DMS153 treated with DMSO at 0.1 percent for 48 hours (cell line): ENCODE data around the gene HSPA5.
"Not testable (repeated sequence)": the region's sequence is repeated elsewhere in the genome, so short reads cannot be mapped to it uniquely, and the experiment has no call there.

ENCODE experiments used
- DNase-seq: peaks from one replicate; lab custom pipeline; 2025; ENCODE audit not compliant: unreplicated experiment; lab: John Stamatoyannopoulos, UW

HSPA5 gene

DNA sequence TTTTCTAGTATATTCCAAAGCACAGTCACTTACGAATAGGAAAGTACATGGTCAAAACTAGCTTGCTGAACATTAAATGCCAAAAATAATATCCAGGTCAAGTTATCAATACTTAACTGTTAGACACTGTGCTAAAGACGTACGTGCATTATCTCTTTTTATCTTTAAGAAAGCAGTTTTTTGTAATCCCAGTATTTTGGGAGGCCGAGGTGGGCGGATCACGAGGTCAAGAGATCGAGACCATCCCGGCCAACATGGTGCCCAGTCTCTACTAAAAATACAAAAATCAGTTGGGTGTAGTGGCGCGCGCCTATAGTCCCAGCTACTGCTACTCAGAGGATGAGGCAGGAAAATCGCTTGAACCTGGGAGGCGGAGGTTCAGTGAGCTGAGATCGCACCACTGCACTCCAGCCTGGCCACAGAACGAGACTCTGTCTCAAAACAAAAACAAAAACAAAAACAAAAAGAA, 2.7 kb upstream of the HSPA5 start:
- no peak for DNase-seq

DNA sequence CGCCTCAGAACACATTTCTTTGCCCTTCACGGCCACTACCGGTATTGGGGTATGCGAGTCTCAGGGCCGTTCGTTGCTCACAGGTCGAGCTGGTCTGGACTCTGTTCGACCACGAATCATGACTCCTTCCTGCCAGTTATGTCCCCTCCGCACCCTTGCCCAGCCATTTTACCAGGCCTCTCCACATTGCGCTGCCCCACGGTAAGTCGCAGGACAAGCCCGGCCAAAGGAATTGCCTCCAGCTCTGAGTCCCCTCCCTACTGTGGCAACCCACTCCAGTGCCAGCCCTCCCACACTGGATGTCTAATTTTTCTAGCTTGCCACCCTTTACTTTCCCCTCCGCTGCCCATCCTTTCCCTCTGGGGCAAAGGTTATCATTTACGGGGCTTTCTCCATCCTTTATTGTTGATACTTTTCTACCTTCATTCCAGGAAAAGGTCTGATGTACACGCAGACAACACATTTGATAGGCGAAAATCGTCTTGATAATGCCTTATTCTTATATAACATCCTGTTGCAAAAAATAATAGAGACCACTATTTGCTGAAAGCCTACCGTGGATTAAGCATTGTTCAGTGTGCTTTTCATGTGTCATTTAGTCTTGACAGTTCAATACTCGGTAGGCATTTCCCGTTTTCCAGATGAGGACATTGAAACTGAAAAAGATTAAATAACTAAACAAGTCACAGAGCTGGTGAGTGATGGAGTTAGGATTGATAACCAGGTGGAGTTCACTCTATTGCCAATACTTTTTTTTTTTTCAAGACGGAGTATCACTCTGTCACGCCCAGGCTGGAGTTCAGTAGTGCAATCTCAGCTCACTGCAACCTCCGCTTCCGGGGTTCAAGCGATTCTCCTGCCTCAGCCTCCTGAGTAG, 958 bp upstream of the HSPA5 start:
- DNase-seq, result no peak

DNA sequence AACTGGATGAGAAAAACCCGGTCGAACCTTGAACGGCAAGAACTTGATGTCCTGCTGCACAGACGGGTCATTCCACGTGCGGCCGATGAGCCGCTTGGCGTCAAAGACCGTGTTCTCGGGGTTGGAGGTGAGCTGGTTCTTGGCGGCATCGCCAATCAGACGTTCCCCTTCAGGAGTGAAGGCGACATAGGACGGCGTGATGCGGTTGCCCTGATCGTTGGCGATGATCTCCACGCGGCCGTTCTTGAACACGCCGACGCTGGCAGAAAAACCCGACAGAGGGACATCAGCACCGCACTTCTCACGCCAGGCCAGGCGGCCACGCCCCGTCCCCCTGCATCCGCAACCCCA, 519 bp downstream of the HSPA5 start:
- DNase-seq, result no peak

DNA sequence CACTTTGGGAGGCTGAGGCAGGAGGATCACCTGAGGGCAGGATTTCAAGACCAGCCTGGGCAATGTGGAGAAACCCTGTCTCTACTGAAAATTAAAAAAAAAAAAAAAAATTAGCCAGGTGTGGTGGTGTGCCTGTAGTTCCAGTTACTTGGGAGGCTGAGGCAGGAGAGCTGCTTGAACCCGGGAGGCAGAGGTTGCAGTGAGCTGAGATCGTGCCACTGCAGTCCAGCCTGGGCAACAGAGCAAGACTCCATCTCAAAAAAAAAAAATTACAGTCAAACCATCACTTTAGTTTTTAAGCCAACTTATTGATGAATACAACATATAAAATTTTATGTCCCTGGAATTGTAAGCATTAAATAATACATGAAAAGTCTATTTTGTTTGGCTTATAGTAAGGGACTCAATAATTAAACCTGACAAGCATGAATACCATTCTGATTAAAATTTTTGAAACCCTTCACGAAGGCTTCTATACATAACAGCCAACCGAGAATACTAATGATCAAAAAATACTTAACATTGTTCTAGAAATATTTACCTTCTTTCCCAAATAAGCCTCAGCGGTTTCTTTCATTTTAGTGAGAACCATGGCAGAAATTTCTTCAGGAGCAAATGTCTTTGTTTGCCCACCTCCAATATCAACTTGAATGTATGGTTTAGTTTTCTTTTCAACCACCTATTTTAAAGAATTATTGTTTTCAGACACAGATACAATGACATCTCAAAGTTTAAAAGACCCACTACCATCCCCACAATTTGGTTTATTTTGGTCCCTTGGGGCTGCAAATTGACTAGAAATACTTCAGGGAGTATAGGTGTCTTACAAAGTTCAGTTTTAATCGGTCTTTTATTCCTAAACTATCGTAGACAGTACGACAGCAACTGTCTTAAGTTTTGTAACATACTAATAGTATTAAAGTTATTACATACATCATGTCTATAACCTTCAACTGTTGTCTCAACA, 1.2 kb downstream of the HSPA5 start:
- no peak for DNase-seq

DNA sequence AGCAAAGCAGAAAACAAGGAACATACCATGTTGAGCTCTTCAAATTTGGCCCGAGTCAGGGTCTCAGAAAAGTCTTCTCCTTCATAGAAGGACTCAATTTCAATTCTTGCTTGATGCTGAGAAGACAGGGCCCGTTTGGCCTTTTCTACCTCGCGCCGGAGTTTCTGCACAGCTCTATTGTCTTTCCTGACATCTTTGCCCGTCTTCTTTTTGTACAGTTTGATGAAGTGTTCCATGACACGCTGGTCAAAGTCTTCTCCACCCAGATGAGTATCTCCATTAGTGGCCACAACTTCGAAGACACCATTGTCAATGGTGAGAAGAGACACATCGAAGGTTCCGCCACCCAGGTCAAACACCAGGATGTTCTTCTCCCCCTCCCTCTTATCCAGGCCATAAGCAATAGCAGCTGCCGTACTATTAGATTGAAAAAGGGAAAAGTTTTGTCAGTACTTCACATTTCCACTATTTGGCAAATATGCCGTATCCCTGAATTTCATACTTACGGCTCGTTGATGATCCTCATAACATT, 2.2 kb downstream of the HSPA5 start:
- DNase-seq, result no peak

DNA sequence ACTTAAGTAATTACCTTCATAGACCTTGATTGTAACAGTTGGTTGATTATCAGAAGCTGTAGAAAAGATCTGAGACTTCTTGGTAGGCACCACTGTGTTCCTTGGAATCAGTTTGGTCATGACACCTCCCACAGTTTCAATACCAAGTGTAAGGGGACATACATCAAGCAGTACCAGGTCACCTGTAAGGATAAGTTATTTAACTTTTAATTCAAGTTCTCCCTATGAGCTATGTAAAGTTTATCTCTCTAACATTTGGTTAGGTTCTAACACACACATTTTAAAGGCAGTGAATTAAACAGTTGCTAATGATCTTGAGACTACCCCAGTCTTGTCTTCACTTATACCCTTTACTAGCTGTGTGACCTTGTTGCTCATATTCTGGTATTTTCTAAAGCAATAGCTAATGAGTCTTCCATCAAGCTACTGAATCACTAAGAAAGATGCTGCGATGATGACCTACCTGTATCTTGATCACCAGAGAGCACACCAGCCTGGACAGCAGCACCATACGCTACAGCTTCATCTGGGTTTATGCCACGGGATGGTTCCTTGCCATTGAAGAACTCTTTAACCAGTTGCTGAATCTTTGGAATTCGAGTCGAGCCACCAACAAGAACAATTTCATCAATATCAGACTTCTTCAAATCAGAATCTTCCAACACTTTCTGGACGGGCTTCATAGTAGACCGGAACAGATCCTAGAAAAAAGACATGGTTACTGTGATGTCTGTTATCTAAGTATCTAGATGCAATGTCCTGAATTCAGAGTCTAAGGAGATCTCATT, 2.8 kb downstream of the HSPA5 start:
- DNase-seq, result no peak

DNA sequence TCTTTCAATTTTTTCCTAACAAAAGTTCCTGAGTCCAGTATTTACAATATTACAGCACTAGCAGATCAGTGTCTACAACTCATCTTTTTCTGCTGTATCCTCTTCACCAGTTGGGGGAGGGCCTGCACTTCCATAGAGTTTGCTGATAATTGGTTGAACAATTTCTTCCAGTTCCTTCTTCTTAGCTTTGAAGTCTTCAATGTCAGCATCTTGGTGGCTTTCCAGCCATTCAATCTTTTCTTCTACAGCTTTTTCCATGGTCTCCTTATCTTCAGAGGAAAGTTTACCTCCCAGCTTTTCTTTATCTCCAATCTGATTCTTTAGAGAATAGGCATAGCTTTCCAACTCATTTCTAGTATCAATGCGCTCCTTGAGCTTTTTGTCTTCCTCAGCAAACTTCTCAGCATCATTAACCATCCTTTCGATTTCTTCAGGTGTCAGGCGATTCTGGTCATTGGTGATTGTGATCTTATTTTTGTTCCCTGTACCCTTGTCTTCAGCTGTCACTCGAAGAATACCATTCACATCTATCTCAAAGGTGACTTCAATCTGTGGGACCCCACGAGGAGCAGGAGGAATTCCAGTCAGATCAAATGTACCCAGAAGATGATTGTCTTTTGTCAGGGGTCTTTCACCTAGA, 4.5 kb downstream of the HSPA5 start:
- DNase-seq, result not testable (repeated sequence)

DNA sequence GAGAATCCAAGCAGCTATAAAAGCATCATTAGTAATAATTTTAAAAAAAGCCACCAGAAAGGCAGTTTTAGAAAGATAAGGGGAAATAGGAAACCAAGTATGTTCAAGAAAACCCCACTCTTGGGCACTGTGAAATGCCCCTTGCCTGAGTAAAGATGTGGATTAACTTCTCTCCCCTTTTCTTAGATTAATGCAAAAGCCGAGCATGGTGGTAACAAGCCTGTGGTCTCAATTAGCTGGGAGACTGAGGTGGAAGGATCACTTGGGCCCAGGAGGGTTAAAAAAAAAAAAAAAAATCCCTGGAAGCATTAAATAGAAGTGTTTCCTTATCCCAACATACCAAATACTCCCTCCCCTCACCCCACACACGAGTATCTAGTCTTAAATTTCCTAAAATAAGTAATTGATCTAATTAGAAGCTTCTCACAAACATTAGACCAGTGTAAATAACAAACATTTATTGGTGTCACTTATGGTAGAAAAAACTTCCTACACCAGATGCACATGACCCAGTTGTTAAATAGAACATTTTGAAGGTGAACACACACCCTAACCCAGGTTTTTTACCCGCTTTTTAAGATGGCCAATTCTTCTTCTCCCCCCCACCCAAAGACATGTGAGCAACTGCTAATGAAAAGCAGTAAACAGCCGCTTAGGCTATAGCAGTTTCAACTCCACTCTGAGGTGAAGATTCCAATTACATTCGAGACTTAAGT, 5.2 kb downstream of the HSPA5 start:
- DNase-seq, result no peak

DNA sequence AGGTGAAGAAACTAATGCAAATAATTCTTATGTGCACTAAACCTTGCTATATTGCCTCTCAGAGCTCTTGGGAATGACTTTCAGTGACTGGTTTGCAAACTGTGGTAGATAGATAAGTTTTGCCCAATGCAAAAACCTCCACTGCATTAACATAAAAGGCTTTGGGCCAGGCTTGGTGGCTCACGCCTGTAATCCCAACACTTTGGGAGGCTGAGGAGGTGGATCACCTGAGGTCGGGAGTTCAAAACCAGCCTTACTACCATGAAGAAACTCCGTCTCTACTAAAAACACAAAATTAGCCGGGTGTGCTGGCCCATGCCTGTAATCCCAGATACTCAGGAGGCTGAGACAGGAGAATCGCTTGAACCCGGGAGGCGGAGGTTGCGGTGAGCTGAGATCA, 7.0 kb downstream of the HSPA5 start:
- not testable (repeated sequence) for DNase-seq

DNA sequence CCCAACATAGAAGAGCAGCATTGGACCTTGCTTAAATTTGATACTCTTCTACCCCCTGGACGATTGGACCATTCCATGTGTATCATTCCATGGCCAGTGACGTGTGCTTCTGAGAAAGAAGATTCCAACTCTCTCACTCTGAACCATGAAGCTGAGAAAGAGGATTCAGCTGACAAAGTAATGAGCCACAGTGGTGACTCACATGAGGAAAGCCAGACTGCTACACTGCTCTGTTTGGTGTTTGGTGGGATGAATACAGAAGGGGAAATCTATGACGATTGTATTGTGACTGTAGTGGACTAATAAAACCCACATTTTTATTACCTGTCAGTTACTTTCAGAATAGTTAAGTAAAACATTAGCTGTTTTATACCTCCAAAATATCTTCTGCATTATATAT, 7.5 kb downstream of the HSPA5 start:
- DNase-seq, result no peak

DNA sequence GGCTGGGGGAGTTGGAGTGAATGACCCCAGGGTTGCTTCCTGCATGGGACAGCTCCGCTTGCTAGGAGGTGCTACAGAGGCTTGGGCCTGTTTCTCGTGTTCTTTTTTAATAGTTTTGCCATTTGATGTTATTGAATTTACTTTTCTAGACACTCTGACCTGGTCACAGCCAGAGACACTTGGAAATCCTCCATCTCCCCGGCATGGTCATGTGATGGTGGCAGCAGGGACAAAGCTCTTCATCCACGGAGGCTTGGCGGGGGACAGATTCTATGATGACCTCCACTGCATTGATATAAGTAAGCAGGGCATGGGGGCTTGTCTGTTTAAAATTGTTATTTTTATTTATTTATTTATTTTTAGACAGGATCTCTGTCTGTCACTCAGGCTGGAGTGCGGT, 13.4 kb downstream of the HSPA5 start:
- no peak for DNase-seq

DNA sequence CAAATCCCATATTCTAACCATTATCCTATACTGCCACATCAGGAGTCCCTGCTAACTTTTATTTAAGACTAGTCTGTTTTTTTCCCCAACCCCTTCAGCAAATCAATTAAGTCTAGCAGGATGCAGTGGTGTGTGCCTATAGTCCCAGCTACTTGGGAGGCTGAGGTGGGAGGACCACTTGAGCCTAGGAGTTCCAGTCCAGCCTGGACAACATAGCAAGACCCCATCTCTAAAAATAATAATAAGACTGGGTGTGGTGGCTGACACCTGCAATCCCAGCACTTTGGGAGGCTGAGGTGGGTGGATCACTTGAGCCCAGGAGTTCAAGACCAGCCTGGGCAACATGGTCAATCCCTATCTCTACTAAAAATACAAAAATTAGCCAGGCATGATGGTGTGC, 16.3 kb downstream of the HSPA5 start:
- DNase-seq, result not testable (repeated sequence)

DNA sequence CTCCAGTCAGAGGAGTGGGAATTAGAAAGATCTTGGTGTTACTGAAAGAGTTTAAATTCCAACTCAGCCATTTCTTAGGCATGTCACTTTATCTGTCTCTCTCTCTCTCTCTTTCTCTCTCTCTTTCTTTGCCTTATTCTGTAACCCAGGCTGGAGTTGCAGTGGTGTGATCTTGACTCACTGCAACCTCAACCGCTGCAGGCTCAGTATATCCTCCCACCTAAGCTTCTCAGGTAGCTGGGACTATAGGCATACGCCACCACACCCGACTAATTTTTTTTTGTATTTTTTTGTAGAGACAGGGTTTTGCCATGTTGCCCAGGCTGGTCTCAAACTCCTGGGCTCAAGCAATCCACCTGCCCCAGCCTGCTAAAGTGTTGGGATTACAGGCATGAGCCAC, 22.5 kb downstream of the HSPA5 start:
- DNase-seq, result no peak

DNA sequence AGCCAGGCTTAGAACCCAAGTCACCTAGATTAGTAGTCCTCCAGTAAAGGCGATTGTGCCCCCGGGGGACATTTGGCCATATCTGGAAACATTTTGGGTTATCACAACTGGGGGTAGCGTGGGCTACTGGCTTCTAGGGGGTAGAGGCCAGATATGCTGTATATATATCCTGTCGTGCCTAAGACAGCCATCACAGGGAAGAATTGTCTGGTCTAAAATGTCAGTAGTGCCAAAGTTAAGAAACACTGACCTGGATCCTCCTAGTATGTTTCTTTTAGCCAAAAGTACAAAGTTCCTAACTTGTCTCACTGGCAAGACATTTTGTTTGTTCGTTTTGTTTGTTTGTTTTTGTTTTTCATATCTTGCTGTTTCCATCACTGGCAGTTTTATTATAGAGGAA, 27.0 kb downstream of the HSPA5 start:
- DNase-seq, result no peak

DNA sequence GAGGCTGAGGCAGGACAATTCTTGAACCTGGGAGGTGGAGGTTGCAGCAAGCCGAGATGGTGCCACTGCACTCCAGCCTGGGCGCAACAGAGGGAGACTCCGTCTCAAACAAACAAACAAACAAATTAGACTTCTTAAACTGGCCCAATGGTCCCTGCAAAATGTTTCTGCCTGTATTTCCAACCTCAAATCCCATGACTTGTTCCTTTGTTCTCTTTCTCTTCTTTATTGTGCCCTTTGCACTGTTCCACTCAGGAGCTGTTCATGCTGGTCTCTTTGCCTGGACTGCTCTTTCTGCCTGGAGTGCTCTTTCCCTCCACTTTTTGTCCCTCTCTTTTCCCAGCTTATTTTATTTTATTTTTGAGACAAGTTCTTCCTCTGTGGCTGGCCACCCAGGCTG, 36.7 kb downstream of the HSPA5 start:
- DNase-seq, result no peak

DNA sequence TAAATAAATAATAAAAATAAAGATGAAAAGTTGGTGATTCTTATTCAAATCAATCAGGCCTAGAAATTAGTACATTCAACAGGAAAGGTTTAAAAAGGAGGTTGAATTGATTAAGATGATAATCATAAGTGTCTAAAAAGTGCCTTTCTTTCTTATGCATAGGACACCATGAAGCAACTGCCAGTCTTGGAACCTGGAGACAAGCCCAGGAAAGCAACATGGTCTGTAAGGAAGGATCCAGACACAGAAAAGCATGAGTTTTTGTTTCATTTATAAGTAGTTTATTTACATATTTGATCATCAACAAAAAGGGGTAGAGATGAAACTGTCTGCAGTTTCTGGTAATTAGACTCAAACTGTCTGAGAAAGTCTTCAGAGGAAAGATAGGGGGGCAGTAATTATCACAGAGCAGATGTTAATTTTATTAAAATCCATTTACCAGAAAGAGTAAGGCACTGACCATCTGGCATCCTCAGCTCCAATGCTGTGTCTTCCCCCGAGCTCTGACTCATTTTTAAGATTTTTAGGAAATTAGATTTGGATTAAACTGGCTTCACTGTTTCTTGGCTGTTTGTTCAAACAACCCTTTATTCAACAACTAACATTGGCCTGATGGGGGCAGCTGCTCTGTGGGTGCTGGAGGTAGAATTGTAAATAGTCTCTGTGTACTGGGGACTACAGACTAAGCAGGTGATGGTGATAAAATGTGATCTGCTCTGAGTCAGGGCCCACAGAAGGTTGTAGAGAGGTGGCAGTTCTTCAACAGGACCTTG, 38.1 kb downstream of the HSPA5 start:
- DNase-seq, result no peak

DNA sequence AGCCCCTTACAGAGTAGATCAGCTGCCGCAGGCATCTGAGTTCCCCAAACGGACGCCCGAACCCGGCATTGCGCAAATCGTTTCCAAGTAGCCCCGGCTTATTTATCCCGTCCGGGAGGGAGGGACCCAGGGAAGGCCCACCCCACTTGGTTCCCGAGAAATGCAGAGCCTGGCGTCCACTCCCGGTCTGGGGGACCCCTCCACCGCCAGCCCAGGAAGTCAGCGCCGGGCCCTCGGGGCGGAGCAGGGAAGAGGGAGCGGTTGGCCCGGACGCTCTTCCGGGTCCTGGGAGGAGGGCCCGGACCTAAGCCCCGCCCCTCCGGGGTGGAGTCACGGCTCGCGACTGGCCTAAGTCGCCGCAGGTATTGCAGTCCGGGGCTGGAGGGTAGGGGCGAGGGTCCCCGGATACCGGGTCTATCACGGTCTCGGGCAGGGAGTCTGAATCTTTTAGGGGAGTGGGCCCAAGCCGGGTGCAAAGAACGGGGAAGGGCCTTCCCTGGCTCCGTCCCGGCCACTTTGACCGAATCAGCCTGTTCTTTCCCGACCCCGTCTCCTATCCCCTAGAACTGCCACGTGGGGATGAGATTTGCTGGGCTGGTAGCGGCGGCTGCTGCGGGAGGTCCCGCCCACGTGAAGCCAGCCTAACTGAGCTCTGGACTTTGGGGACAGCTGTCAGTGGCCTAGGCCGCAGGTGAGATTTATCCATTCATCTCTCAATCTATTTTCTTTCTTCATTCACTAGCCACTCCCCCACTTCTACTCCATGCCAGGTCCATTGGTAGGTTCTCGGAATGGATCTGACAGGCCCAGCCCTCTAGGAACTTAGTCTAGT, 40.7 kb downstream of the HSPA5 start, which contains the start of gene RABEPK:
TSS of gene RABEPK (plus strand) at position 327 of the 832 bp plus-strand sequence. CDS start 2,472 bp downstream, outside the sequence.
- peak; percentile 81 for DNase-seq

DNA sequence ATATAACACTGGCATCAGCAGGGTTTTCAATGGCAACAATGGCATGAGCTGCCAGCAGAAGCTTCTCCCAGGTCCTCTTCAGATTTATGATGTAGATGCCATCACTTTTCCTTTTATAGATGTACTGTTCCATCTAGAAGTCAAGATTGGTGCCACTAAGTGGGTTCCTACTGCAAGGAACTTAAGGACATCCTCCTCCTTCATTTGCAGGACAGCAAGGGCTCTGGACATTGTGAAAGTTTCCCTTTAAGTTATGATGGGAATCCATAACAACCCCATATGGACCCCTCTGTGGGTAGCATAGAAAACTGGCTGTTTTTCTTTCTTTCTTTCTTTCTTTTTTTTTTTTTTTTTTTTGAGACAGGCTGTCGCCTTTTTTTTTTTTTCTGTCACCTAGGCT, 45.6 kb downstream of the HSPA5 start:
- DNase-seq, result not testable (repeated sequence)
